Osteoblast (primary cell): ENCODE data around the gene TBL2. TPM values are rescaled to one million over a fixed set of nuclear protein-coding genes. Genes with fewer than 3 reads are reported as not detected.
"Not testable (repeated sequence)": the region's sequence is repeated elsewhere in the genome, so short reads cannot be mapped to it uniquely, and the experiment has no call there.

Experiments used
- DNase-seq: peaks from one replicate; pipeline ENCODE4 v3.0.0; 2011; ENCODE audit warnings: low spot score, mixed read lengths; ENCODE audit not compliant: insufficient read length; ENCODE audit errors: missing footprints
- H2AFZ ChIP-seq: 2 replicates; pipeline ENCODE4 v1.6.0; 2011; ENCODE audit warnings: mild to moderate bottlenecking, low read length
- H3K27ac ChIP-seq: 2 replicates; pipeline ENCODE4 v1.5.1; 2011; ENCODE audit warnings: mild to moderate bottlenecking, low read depth, low read length, moderate library complexity
- H3K27me3 ChIP-seq: 2 replicates; pipeline ENCODE4 v1.6.0; 2012; ENCODE audit warnings: mild to moderate bottlenecking, control low read depth, inconsistent platforms, low read length, moderate library complexity; ENCODE audit not compliant: insufficient read depth
- H3K36me3 ChIP-seq: 2 replicates; pipeline ENCODE4 v1.5.1; 2011; ENCODE audit warnings: mild to moderate bottlenecking, low read length, control low read depth, moderate library complexity; ENCODE audit not compliant: insufficient read depth
- H3K4me1 ChIP-seq: 2 replicates; pipeline ENCODE4 v1.5.1; 2011; ENCODE audit warnings: mild to moderate bottlenecking, low read length, control low read depth, moderate library complexity; ENCODE audit not compliant: insufficient read depth
- H3K4me2 ChIP-seq: 2 replicates; pipeline ENCODE4 v1.6.0; 2011; ENCODE audit warnings: mild to moderate bottlenecking, low read length; ENCODE audit not compliant: insufficient read depth
- H3K4me3 ChIP-seq: fragments of 200-600 bp; sonication (generic); 3 replicates; pipeline ENCODE4 v1.5.1; 2012; ENCODE audit warnings: mild to moderate bottlenecking, low read length, inconsistent platforms; ENCODE audit not compliant: insufficient read depth
- H3K79me2 ChIP-seq: 2 replicates; pipeline ENCODE4 v1.6.0; 2012; ENCODE audit warnings: mild to moderate bottlenecking, low read length, control low read depth, inconsistent platforms; ENCODE audit not compliant: insufficient read depth
- H3K9me3 ChIP-seq: 2 replicates; pipeline ENCODE4 v1.5.1; 2011; ENCODE audit warnings: low read depth, low read length, control low read depth
- H4K20me1 ChIP-seq: 2 replicates; pipeline ENCODE4 v1.6.0; 2012; ENCODE audit warnings: mild to moderate bottlenecking, low read length, control low read depth; ENCODE audit not compliant: insufficient read depth
- CTCF ChIP-seq: IDR thresholded peaks from 2 replicates; pipeline ENCODE4 v1.5.1; 2011; ENCODE audit warnings: mild to moderate bottlenecking, low read depth, low read length, moderate library complexity; ENCODE audit errors: extremely low read depth
- total RNA-seq: library from RNA; depleted of rRNA; stranded (reverse); fragments of >200 nt; gene quantifications from 2 replicates; pipeline ENCODE4 v1.2.3, GENCODE V29; 2012

TBL2 gene
- total RNA-seq, 1 donor = 56.1 TPM

DNA sequence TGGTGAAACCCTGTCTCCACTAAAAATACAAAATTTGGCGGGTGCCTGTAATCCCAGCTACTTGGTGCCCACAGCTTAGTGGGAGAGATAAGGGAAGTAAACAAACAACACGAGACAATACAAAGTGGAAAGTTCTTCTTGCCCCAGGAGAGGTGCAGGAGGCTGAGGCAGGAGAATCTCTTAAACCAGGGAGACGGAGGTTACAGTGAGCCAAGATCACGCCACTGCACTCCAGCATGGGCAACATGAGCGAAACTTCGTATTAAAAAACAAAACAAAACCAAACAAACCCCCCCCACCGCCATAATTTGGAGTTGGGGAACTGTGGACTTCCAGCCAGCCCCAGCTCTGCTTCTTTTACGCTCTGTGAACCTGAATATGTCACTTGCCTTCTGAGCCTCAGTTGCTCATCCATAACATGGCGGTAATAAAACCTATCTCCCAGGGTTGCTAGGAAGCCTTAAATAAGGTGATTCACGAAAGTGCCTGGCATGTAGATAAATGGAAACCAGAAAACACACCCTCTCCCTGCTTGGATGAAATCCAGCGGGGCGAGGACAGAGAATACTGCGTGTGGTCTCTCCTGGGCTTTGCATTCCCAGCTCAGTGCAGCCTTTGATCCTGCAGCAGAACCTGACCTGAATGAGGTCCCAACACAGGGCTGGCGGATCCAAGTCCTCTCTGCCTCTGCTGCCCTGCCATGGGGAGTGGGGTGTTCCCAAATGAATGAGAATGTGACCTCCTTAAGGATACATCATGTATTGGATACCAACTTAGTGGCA lies 35.8 kb upstream of the TBL2 start:
- H3K4me2 ChIP-seq = no peak overlapping the region
- no peaks in the 10 kb centered on the region for H3K79me2 ChIP-seq

GRCh38 chr7:73612598-73613269 lies 34.4 kb upstream of the TBL2 start:
- Histone ChIP-seq H3K27me3 (peaks cover 11% of the 10 kb centered on the region), H2AFZ (peak overlapping the region; percentile 18), H3K9me3 (no peaks in the 10 kb centered on the region), H4K20me1 (no peaks in the 10 kb centered on the region), H3K4me1 (peaks cover 3% of the 10 kb centered on the region), H3K4me3 (no peak overlapping the region), H3K27ac (no peak overlapping the region), H3K4me2 (no peak overlapping the region), H3K36me3 (no peaks in the 10 kb centered on the region), H3K79me2 (no peaks in the 10 kb centered on the region)
- TF ChIP-seq CTCF = peak; percentile 20
- DNase-seq = peak; percentile 82

More for the DNA sequence above, 35.8 kb upstream of the TBL2 start:
- DNase-seq = peak; percentile 52
- no peaks in the 10 kb centered on the region for H3K9me3 ChIP-seq
- no peak overlapping the region for H2AFZ ChIP-seq
- H4K20me1 ChIP-seq = no peaks in the 10 kb centered on the region
- H3K36me3 ChIP-seq = no peaks in the 10 kb centered on the region
- peaks cover 11% of the 10 kb centered on the region for H3K27me3 ChIP-seq
- H3K4me3 ChIP-seq = no peak overlapping the region
- H3K27ac ChIP-seq = no peak overlapping the region
- H3K4me1 ChIP-seq = peaks cover 3% of the 10 kb centered on the region
- no peak for TF ChIP-seq CTCF

DNA sequence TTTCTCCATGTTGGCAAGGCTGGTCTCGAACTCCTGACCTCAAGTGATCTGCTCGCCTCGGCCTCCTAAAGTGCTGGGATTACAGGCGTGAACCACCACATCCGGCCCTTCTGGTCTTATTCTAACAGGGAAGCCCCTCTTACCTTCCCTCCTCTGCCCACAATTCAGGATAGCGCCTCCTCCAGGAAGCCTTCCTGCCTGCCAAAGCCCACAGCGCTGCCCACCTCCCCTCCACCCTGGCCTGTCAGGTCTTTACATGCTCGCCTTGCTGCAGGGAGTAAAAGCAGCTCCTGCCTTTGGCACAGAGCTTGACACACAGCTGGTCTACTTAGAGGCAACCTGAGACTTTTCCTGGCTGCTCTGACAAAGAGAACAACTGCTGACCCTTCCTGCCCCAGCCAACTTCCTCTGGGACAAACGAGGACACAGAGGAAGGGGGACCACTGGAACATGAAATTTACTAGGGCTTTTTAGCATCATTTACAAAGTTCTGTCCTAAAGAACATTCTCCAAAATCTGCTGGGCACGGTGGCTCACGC lies 32.7 kb upstream of the TBL2 start:
- Histone ChIP-seq H3K9me3 (no peaks in the 10 kb centered on the region), H4K20me1 (no peaks in the 10 kb centered on the region), H3K36me3 (no peaks in the 10 kb centered on the region), H3K27ac (no peak overlapping the region), H3K4me2 (no peak overlapping the region), H3K4me1 (peaks cover 6% of the 10 kb centered on the region), H3K4me3 (no peak overlapping the region), H3K79me2 (no peaks in the 10 kb centered on the region), H2AFZ (no peak overlapping the region), H3K27me3 (peaks cover 12% of the 10 kb centered on the region)
- TF ChIP-seq CTCF = no peak
- DNase-seq = no peak

GRCh38 chr7:73610105-73610504 lies 31.7 kb upstream of the TBL2 start:
- Histone ChIP-seq H2AFZ (no peak overlapping the region), H3K4me1 (peaks cover 6% of the 10 kb centered on the region), H3K36me3 (no peaks in the 10 kb centered on the region), H3K27ac (no peak overlapping the region), H3K4me3 (no peak overlapping the region), H3K9me3 (no peaks in the 10 kb centered on the region), H4K20me1 (no peaks in the 10 kb centered on the region), H3K79me2 (no peaks in the 10 kb centered on the region), H3K27me3 (peaks cover 15% of the 10 kb centered on the region), H3K4me2 (no peak overlapping the region)
- no peak for DNase-seq
- no peak for TF ChIP-seq CTCF

- H3K79me2 ChIP-seq = not testable (repeated sequence)
- DNase-seq = peak; percentile 49
These were observed 29.3 kb upstream of the TBL2 start for GRCh38 chr7:73607692-73607983.

More at GRCh38 chr7:73607692-73607983, 29.3 kb upstream of the TBL2 start:
- not testable (repeated sequence) for H3K27me3 ChIP-seq, H2AFZ ChIP-seq, H3K36me3 ChIP-seq, H3K9me3 ChIP-seq, H3K4me3 ChIP-seq, H4K20me1 ChIP-seq, H3K27ac ChIP-seq, H3K4me1 ChIP-seq, H3K4me2 ChIP-seq
